ENCODE data around the gene YPEL1.
"Not testable (repeated sequence)": the region's sequence is repeated elsewhere in the genome, so short reads cannot be mapped to it uniquely, and the experiment has no call there.

Gene YPEL1

DNA sequence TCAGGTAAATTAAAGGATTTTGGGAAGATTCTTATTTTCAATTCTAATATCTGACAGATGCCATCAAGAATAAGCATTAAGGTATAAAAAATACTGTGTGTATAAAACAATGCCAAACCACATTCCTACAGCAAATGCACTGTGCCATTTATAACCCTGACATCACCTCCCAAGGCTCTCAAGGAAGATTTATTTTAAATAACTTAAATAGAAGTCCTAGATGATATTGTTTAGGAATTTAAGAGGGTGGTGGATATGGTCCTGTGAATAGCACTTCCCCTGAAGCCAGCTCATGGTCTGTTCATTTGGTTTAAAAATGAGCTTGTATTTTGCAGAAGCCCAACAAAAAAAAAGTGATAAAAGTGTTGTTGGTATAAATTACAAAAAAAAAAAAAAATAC lies 37.7 kb downstream of the YPEL1 start:
- no peak for DNase-seq

- no peak for DNase-seq
Measured at GRCh38 chr22:21697021-21697771, 38.4 kb downstream of the YPEL1 start.

GRCh38 chr22:21696115-21696514 lies 39.5 kb downstream of the YPEL1 start:
- no peak for DNase-seq

DNA sequence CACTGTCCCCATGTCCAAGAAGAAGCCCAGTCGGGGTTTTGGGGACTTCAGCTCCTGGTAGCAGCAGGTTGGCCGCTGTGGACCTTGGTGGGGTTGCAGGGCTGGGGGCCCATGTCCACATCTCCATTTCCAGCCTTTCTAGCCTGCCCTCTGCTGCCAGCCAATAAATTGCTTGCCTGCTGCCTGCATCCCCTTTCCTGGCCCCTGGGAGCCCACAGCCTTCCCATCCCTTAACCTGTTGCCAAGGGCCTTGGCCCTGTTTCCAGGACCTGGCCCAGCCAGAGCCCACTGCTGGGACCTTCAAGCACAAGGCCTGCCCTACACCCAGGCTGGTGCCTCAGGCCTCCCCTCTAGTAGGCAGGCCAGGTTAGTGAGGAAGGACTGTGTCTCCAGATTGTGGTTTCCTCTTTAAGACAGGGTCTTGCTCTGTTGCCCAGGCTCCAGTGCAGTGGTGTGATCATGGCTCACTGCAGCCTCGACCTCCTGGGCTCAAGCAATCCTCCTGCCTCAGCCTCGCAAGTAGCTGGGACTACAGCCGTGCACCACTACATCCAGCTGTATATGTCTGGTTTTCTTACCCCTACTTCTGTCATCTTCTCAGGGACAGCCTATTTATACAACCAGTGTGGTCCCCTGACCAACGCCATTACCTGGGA lies 40.0 kb downstream of the YPEL1 start:
- no peak for DNase-seq

GRCh38 chr22:21694795-21695429 lies 40.7 kb downstream of the YPEL1 start:
- no peak for DNase-seq

DNA sequence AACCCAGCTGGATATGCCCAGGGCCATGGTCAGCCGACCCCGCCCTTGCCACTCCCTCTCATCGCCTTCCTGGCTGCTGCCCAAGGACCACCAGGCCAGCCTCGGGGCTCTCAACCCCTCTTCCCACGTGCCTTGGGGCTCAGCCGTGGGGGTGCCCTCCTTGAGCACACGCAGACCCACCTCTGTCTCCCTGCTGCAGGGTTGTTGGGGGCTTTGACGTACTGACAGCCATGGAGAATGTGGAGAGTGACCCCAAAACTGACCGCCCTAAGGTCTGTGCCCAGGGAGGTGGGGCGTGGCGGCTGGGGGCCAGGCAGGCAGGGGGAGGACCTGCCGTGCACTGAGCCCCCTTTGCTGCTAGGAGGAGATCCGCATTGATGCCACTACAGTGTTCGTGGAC lies 41.2 kb downstream of the YPEL1 start:
- no peak for DNase-seq

- no peak for DNase-seq
Measured at GRCh38 chr22:21693999-21694341, 41.6 kb downstream of the YPEL1 start.

GRCh38 chr22:21693333-21693998 lies 42.1 kb downstream of the YPEL1 start:
- no peak for DNase-seq

DNA sequence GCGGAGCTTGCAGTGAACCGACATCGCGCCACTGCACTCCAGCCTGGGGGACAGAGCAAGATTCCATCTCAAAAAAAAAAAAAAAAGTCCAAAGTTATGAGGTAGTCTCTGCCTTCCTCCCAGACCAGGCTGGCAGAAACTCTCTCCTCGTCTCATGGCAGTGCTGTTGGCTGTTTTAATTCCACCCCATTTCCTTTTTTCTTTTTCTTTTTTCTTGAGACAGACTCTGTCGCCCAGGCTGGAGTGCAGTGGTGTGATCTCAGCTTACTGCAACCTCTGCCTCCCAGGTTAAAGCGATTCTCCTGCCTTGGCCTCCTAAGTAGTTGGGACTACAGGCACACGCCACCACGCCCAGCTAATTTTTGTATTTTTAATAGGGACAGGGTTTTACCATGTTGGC lies 42.7 kb downstream of the YPEL1 start:
- not testable (repeated sequence) for DNase-seq

GRCh38 chr22:21691816-21692215 lies 43.8 kb downstream of the YPEL1 start:
- no peak for DNase-seq

- no peak for DNase-seq
Measured at GRCh38 chr22:21690401-21690801, 45.2 kb downstream of the YPEL1 start.

- no peak for DNase-seq
Measured at GRCh38 chr22:21688706-21689381, 46.8 kb downstream of the YPEL1 start.

- DNase-seq = no peak
Measured at GRCh38 chr22:21688341-21688705, 47.3 kb downstream of the YPEL1 start.

GRCh38 chr22:21687685-21688259 lies 47.8 kb downstream of the YPEL1 start:
- DNase-seq = no peak

GRCh38 chr22:21686634-21687393 lies 48.8 kb downstream of the YPEL1 start:
- no peak for DNase-seq

GRCh38 chr22:21686193-21686608 lies 49.4 kb downstream of the YPEL1 start:
- DNase-seq = no peak

DNA sequence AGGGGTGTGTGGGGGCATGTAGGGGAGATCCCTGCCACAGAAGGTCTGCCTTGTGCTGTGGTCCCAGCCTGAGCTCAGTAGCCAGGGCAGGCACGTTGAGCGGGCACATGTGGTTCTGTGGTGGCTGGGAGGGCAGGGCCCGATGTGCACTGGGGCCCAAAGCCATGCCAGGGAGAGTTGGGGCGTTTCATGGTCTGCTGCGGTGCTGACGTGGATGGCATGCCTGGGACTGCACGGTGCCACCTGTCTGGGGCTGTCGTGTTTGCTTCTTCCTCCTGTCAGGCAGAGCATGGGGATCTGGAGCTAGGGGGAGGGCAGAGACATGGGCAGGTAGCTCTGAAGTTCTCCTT lies 50.5 kb downstream of the YPEL1 start:
- DNase-seq = no peak

DNA sequence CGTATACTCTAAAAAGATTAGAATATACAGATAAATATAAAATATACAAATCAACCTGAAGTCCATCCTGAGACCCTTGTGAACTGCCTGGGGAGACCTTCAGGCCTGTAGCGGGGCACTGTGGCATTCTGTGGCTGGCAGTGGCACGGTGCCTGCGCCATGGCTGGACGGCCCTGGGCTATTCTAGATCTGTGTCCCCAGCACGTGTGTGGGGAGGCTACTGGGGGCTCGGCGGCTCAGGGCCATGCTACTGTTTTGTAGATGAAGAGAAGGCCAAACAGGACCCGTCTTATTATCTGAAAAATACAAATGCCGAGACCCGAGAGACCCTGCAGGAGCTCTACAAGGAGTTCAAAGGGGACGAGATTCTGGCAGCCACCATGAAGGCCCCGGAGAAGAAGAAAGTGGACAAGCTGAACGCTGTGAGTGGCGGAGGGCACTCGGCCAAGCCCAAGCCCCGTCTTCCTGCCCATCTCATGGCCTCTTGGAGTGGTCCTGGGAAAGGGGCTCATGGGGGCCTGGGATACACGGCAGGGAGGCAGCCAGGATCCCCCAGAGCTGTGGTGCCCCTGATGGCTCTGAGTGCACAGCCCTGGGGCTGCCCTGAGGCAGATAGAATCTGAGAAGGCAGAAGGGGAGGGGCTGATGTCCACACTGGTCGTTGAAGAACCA lies 51.0 kb downstream of the YPEL1 start:
- no peak for DNase-seq

GRCh38 chr22:21683401-21683811 lies 52.2 kb downstream of the YPEL1 start:
- no peak for DNase-seq

DNA sequence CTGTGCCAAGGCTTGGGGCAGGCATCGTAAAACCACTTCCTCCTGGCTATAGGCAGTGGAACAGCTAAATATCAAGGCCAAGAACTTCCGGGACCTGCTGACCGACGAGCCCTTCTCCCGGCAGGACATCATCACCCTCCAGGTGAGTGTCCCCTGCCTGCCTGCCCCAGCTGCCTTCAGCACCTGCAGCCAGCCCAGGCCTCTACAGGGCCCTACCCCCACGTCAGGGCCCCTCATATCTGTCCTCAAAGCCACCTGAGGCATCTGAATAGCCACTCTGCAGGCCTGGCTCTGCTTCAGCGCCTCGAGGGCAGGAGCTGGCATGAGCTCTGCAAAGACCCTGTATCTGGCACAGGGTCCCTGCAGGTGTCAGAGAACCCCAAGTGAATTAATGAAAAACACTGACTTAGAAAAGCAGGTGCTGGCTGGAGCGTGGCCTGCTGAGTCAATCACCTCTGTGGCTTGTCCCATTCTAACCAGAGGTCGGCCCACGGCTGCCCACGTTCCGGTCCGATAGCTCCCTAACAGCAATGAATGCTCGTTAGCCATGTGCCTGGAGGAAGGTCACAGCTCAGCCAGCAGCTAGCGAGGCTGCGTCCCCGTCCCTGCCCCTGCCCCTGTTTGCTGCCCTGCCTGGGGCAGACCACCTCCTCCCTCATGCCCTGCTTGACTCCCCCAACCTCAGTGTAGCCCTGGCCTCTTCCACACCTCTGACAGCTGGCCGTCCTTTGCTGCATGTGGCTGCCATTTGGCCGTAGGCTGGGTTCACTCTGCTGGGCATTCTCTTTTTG lies 53.0 kb downstream of the YPEL1 start:
- no peak for DNase-seq

Measured in NCI-H1092 treated with DMSO at 0.1 percent for 48 hours (cell line).